CD14-positive monocyte (primary cell): ENCODE data around the gene S1PR3. TPM values are rescaled to one million over a fixed set of nuclear protein-coding genes. Genes with fewer than 3 reads are reported as not detected.

ENCODE experiments used
- DNase-seq, 3 donors: peaks; one replicate each; pipeline ENCODE4 v3.0.0-alpha.2; 2011 to 2022
- H2AFZ ChIP-seq: 2 replicates; pipeline ENCODE4 v1.6.0; 2012; ENCODE audit warnings: mild to moderate bottlenecking, low read depth, low read length, inconsistent platforms; ENCODE audit not compliant: insufficient read depth, poor library complexity, severe bottlenecking
- H3K27ac ChIP-seq, 2 donors: 1 replicate in 1 of 2; 2 replicates in 1 of 2; pipeline ENCODE4 v1.5.1; 2012 to 2013; ENCODE audit warnings: low read length in 2 of 2, control low read depth in 1 of 2, inconsistent platforms in 1 of 2, low read depth in 1 of 2, mild to moderate bottlenecking in 1 of 2
- H3K27me3 ChIP-seq, 2 donors: one replicate each; pipeline versions ENCODE4 v1.6.0 to v1.6.1; 2011 to 2013; ENCODE audit warnings: low read length in 2 of 2; ENCODE audit not compliant: control insufficient read depth in 2 of 2, insufficient read depth in 2 of 2
- H3K36me3 ChIP-seq, 2 donors: replicated peaks in 1 of 2; 1 replicate in 1 of 2; 2 replicates in 1 of 2; pipeline versions ENCODE4 v1.5.1 to v1.6.1; 2012 to 2013; ENCODE audit warnings: low read length in 2 of 2, control low read depth in 1 of 2, inconsistent platforms in 1 of 2, mild to moderate bottlenecking in 1 of 2; ENCODE audit not compliant: insufficient read depth in 2 of 2, control insufficient read depth in 1 of 2
- H3K4me1 ChIP-seq, 2 donors: 1 replicate in 1 of 2; 2 replicates in 1 of 2; pipeline versions ENCODE4 v1.5.1 to v1.6.1; 2012 to 2013; ENCODE audit warnings: low read length in 2 of 2, control low read depth in 1 of 2, inconsistent platforms in 1 of 2, mild to moderate bottlenecking in 1 of 2, moderate library complexity in 1 of 2; ENCODE audit not compliant: insufficient read depth in 2 of 2, control insufficient read depth in 1 of 2
- H3K4me2 ChIP-seq: replicated peaks from 2 replicates; pipeline ENCODE3; 2012; ENCODE audit warnings: low read length, moderate library complexity, mild to moderate bottlenecking; ENCODE audit not compliant: poor library complexity, severe bottlenecking; ENCODE audit errors: extremely low read depth
- H3K4me3 ChIP-seq, 3 experiments: fragments of 200-600 bp in 1 of 3; sonication (generic) in 1 of 3; replicated peaks in 1 of 3; 1 replicate in 2 of 3; 2 replicates in 1 of 3; pipeline ENCODE4 v1.5.1; 2011 to 2013; ENCODE audit warnings: low read length in 3 of 3, mild to moderate bottlenecking in 3 of 3, control low read depth in 2 of 3, low read depth in 2 of 3, inconsistent platforms in 1 of 3, moderate library complexity in 1 of 3
- H3K79me2 ChIP-seq: 2 replicates; pipeline ENCODE4 v1.6.0; 2012; ENCODE audit warnings: mild to moderate bottlenecking, control low read depth, inconsistent platforms, low read length, moderate library complexity; ENCODE audit not compliant: insufficient read depth
- H3K9ac ChIP-seq: 2 replicates; pipeline ENCODE4 v1.6.0; 2017; ENCODE audit warnings: low read length, mild to moderate bottlenecking; ENCODE audit not compliant: insufficient read depth, poor library complexity, severe bottlenecking
- H3K9me3 ChIP-seq, 2 donors: replicated peaks in 1 of 2; 1 replicate in 1 of 2; 2 replicates in 1 of 2; pipeline versions ENCODE4 v1.5.1 to v1.6.1; 2012 to 2013; ENCODE audit warnings: low read length in 2 of 2, control low read depth in 1 of 2; ENCODE audit not compliant: control insufficient read depth in 1 of 2, insufficient read depth in 1 of 2
- H4K20me1 ChIP-seq: 2 replicates; pipeline ENCODE4 v1.6.0; 2012; ENCODE audit warnings: mild to moderate bottlenecking, low read length, control low read depth, moderate library complexity; ENCODE audit not compliant: insufficient read depth
- H3K27ac Mint-ChIP-seq, 7 donors: one replicate each; pipeline ENCODE4 v1.8.0; 2020; ENCODE audit warnings: mild to moderate bottlenecking in 7 of 7, mixed read lengths in 7 of 7, moderate library complexity in 6 of 7, inconsistent platforms in 2 of 7
- H3K27me3 Mint-ChIP-seq, 3 donors: one replicate each; pipeline ENCODE4 v1.8.0; 2021 to 2022; ENCODE audit warnings: low read depth in 3 of 3, mild to moderate bottlenecking in 3 of 3, mixed read lengths in 3 of 3, moderate library complexity in 3 of 3, inconsistent platforms in 1 of 3
- H3K36me3 Mint-ChIP-seq, 2 donors: one replicate each; pipeline ENCODE4 v1.8.0; 2020; ENCODE audit warnings: mixed read lengths in 2 of 2, inconsistent platforms in 1 of 2, mild to moderate bottlenecking in 1 of 2
- H3K4me1 Mint-ChIP-seq: one replicate; pipeline ENCODE4 v1.8.0; 2020; ENCODE audit warnings: mild to moderate bottlenecking, mixed read lengths
- H3K4me3 Mint-ChIP-seq, 2 donors: one replicate each; pipeline ENCODE4 v1.8.0; 2020; ENCODE audit warnings: mild to moderate bottlenecking in 2 of 2, mixed read lengths in 2 of 2, moderate library complexity in 1 of 2
- H3K9me3 Mint-ChIP-seq, 7 donors: one replicate each; pipeline ENCODE4 v1.8.0; 2020 to 2022; ENCODE audit warnings: mixed read lengths in 7 of 7, mild to moderate bottlenecking in 6 of 7, moderate library complexity in 6 of 7, inconsistent platforms in 2 of 7
- CTCF ChIP-seq: fragments of 200-600 bp; IDR thresholded peaks from one replicate; pipeline ENCODE4 v1.8.0; 2022; ENCODE audit warnings: antibody characterized with exemption, mild to moderate bottlenecking
- WGBS: methylation state at CpG from one replicate; pipeline ENCODE4 v1.1.5; 2013; ENCODE audit warnings: missing lambda C conversion rate; ENCODE audit not compliant: insufficient coverage; 5-methylcytosine and 5-hydroxymethylcytosine counted together
- intact Hi-C, 2 donors: fragments of 100-400 bp; cut with micrococcal nuclease; formaldehyde crosslinking; loops; one replicate each; pipeline versions ENCODE4 v1.15.0 to v1.15.1; 2023
- polyA plus RNA-seq, 3 donors: library from polyadenylated mRNA; depleted of rRNA in 1 of 3; unstranded in 2 of 3; stranded (reverse) in 1 of 3; fragments of 300-500 nt in 2 of 3; fragments of >200 nt in 1 of 3; fragmentation: Illumina TruSeq in 2 of 3; gene quantifications; 1 replicate in 2 of 3; 2 replicates in 1 of 3; pipeline ENCODE4 v1.2.3, GENCODE V29; 2012 to 2021

S1PR3 gene
- polyA plus RNA-seq, 3 donors: 28.2 to 59.7 (median 30.6) TPM

- no peaks in the 10 kb centered on the region for H3K4me1 Mint-ChIP-seq
- peaks cover 0 to 2% (median 0%) of the 10 kb centered on the region in 7 donors for H3K9me3 Mint-ChIP-seq
- TF ChIP-seq CTCF: no peak
- no peak overlapping the region for H3K4me2 ChIP-seq
- peaks cover 2 to 21% of the 10 kb centered on the region in 2 donors for H3K27me3 ChIP-seq
- no CpG with 5 or more reads among the region's 4 CpGs for WGBS
- peaks cover 16 to 32% (median 25%) of the 10 kb centered on the region in 3 donors for H3K27me3 Mint-ChIP-seq
- no peak overlapping the region for H2AFZ ChIP-seq
- DNase-seq: no peak
- intact Hi-C loops: no loop called here
- no peak overlapping the region for H3K27ac Mint-ChIP-seq
- no peak overlapping the region for H3K27ac ChIP-seq
- no peak overlapping the region for H3K4me3 Mint-ChIP-seq
- H4K20me1 ChIP-seq: no peaks in the 10 kb centered on the region
- H3K9ac ChIP-seq: no peak overlapping the region
- H3K36me3 Mint-ChIP-seq: no peaks in the 10 kb centered on the region
- no peak overlapping the region for H3K4me3 ChIP-seq
- H3K4me1 ChIP-seq: no peaks in the 10 kb centered on the region
- H3K9me3 ChIP-seq: no peaks in the 10 kb centered on the region
- no peaks in the 10 kb centered on the region for H3K36me3 ChIP-seq
- H3K79me2 ChIP-seq: no peaks in the 10 kb centered on the region
Observed at GRCh38 chr9:89044881-89045280, 53.6 kb downstream of the S1PR3 start.

- no peak overlapping the region for H3K4me3 ChIP-seq
- Mint-ChIP-seq H3K27me3 (peaks cover 18 to 40% (median 24%) of the 10 kb centered on the region in 3 donors), H3K36me3 (no peaks in the 10 kb centered on the region), H3K27ac (peak overlapping the region in 1 of 7 donors; percentile 42), H3K9me3 (peaks cover 0 to 2% (median 0%) of the 10 kb centered on the region in 7 donors), H3K4me1 (no peaks in the 10 kb centered on the region), H3K4me3 (no peak overlapping the region)
- intact Hi-C loops: no loop called here
- peaks cover 2 to 9% of the 10 kb centered on the region in 2 donors for H3K27me3 ChIP-seq
- H3K79me2 ChIP-seq: no peaks in the 10 kb centered on the region
- H2AFZ ChIP-seq: no peak overlapping the region
- no peaks in the 10 kb centered on the region for H4K20me1 ChIP-seq
- no CpG with 5 or more reads among the region's 2 CpGs for WGBS
- H3K9me3 ChIP-seq: no peaks in the 10 kb centered on the region
- no peaks in the 10 kb centered on the region for H3K36me3 ChIP-seq
- no peak overlapping the region for H3K27ac ChIP-seq
- H3K4me2 ChIP-seq: no peak overlapping the region
- no peak for DNase-seq
- H3K9ac ChIP-seq: no peak overlapping the region
- no peak for TF ChIP-seq CTCF
- no peaks in the 10 kb centered on the region for H3K4me1 ChIP-seq
Observed at GRCh38 chr9:89046832-89047231, 55.6 kb downstream of the S1PR3 start.
